Body of pancreas (tissue), 4 donors: Measurements from ENCODE around the gene SLC23A2. TPM values are rescaled to one million over a fixed set of nuclear protein-coding genes. Genes with fewer than 3 reads are reported as not detected.

ENCODE experiments used
- ATAC-seq: fragments of 150-250 bp; one replicate; pipeline ENCODE4 v1.9.1; 2016
- DNase-seq, 4 donors: peaks; one replicate each; pipeline ENCODE4 v3.0.0-alpha.2; 2019
- H3K27ac ChIP-seq, 4 donors: fragments of 200-600 bp; sonication (generic); 1 replicate in 3 of 4; 2 replicates in 1 of 4; pipeline versions ENCODE4 v1.5.1 to v1.6.1; 2016 to 2019; ENCODE audit warnings: mild to moderate bottlenecking in 1 of 4, mixed read lengths in 1 of 4, moderate library complexity in 1 of 4
- H3K27me3 ChIP-seq, 2 donors: fragments of 200-600 bp; sonication (generic); one replicate each; pipeline ENCODE4 v1.6.0; 2016; ENCODE audit warnings: mild to moderate bottlenecking in 1 of 2
- H3K36me3 ChIP-seq, 2 donors: fragments of 200-600 bp; sonication (generic); replicated peaks in 1 of 2; 2 replicates each; pipeline ENCODE4 v1.5.1; 2016; ENCODE audit warnings: low read depth in 2 of 2; ENCODE audit not compliant: insufficient read depth in 1 of 2
- H3K4me1 ChIP-seq: fragments of 200-600 bp; sonication (generic); one replicate; pipeline ENCODE4 v1.6.0; 2016
- H3K4me3 ChIP-seq, 2 donors: fragments of 200-600 bp; sonication (generic); 1 replicate in 1 of 2; 2 replicates in 1 of 2; pipeline ENCODE4 v1.5.1; 2016 to 2019
- H3K9me3 ChIP-seq, 3 donors: fragments of 200-600 bp; sonication (generic); 1 replicate in 2 of 3; 2 replicates in 1 of 3; pipeline ENCODE4 v1.5.1; 2016
- POLR2A ChIP-seq, 3 donors: fragments of 450-650 bp; IDR thresholded peaks; one replicate each; pipeline ENCODE4 v1.6.1; 2016; ENCODE audit warnings: antibody characterized with exemption in 3 of 3, mild to moderate bottlenecking in 2 of 3
- WGBS, 2 donors: methylation state at CpG; one replicate each; pipeline ENCODE4 v1.1.5; 2017; 5-methylcytosine and 5-hydroxymethylcytosine counted together
- intact Hi-C: fragments of 100-400 bp; cut with DNase I; formaldehyde crosslinking; loops from one replicate; pipeline ENCODE4 v1.15.1; 2023
- total RNA-seq, 2 donors: library from RNA; depleted of rRNA; stranded (reverse); fragments of >200 nt; gene quantifications; one replicate each; pipeline ENCODE4 v1.1.0, GENCODE V29; 2016
- TF ChIP-seq, protein P1 (sequence below), 7 experiments: fragments of 450-650 bp in 4 of 7; fragments of 200-600 bp in 3 of 7; sonication (generic) in 3 of 7; IDR thresholded peaks; one replicate each; pipeline ENCODE4 v1.5.1; 2016 to 2019; ENCODE audit warnings: antibody characterized with exemption in 7 of 7

The SLC23A2 gene
- total RNA-seq, 2 donors from 2014 or later = 12.2 TPM

DNA sequence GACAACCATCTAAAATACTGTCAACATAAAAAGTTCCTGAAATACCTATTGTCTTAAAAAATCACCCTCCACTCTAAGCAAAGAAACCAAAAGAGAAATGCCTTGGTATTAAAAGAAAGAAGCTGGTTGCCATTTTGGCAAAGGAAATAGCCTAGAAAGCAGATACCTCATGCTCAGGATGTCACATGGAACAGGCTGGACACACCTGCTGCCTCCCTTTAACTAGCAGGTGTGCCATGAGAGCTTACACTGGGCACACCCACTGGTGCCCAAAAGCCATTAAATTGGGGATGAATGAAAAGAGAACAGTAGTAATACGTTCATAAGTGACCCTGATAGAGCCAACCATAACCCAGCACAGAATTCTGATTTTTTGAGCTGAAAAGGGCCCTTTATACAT, 1.5 kb downstream of the SLC23A2 start:
- intact Hi-C loops = no loop called here
- DNase-seq = no peak
- WGBS, 2 donors = 50 to 53% methylated on average over 1 of the region's 1 CpG
- no peak for TF ChIP-seq POLR2A (IDR thresholded peaks at IDR 0.05)
- TF ChIP-seq, protein P1, sequence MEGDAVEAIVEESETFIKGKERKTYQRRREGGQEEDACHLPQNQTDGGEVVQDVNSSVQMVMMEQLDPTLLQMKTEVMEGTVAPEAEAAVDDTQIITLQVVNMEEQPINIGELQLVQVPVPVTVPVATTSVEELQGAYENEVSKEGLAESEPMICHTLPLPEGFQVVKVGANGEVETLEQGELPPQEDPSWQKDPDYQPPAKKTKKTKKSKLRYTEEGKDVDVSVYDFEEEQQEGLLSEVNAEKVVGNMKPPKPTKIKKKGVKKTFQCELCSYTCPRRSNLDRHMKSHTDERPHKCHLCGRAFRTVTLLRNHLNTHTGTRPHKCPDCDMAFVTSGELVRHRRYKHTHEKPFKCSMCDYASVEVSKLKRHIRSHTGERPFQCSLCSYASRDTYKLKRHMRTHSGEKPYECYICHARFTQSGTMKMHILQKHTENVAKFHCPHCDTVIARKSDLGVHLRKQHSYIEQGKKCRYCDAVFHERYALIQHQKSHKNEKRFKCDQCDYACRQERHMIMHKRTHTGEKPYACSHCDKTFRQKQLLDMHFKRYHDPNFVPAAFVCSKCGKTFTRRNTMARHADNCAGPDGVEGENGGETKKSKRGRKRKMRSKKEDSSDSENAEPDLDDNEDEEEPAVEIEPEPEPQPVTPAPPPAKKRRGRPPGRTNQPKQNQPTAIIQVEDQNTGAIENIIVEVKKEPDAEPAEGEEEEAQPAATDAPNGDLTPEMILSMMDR (IDR thresholded peaks at IDR 0.05) = no peak
- Histone ChIP-seq H3K4me3 (no peak overlapping the region), H3K36me3 (no peaks in the 10 kb centered on the region), H3K27me3 (no peaks in the 10 kb centered on the region), H3K9me3 (no peaks in the 10 kb centered on the region), H3K27ac (no peak overlapping the region), H3K4me1 (peaks cover 15% of the 10 kb centered on the region)
- no peak for ATAC-seq

- Histone ChIP-seq H3K4me3 (no peak overlapping the region), H3K36me3 (no peaks in the 10 kb centered on the region), H3K27ac (no peak overlapping the region), H3K4me1 (peaks cover 15% of the 10 kb centered on the region), H3K27me3 (no peaks in the 10 kb centered on the region), H3K9me3 (no peaks in the 10 kb centered on the region)
- intact Hi-C loops = no loop called here
- ATAC-seq (no peak), DNase-seq (no peak)
- no peak for TF ChIP-seq POLR2A (IDR thresholded peaks at IDR 0.05)
- TF ChIP-seq, protein P1 (IDR thresholded peaks at IDR 0.05) = no peak
- 72 to 86% methylated on average over 5 of the region's 5 CpGs for WGBS, 2 donors
These were observed 3.1 kb downstream of the SLC23A2 start for GRCh38 chr20:4998160-4998651.

GRCh38 chr20:4997222-4997621, 4.1 kb downstream of the SLC23A2 start:
- DNase-seq = no peak
- no peaks in the 10 kb centered on the region for H3K9me3 ChIP-seq
- TF ChIP-seq, protein P1 (IDR thresholded peaks at IDR 0.05) = no peak
- TF ChIP-seq POLR2A (IDR thresholded peaks at IDR 0.05) = no peak
- H3K27ac ChIP-seq = no peak overlapping the region
- no peaks in the 10 kb centered on the region for H3K27me3 ChIP-seq
- 100% methylated on average over 2 of the region's 2 CpGs for WGBS, 2 donors
- no peak for ATAC-seq
- intact Hi-C loops = no loop called here
- H3K36me3 ChIP-seq = no peaks in the 10 kb centered on the region
- H3K4me1 ChIP-seq = peaks cover 15% of the 10 kb centered on the region
- no peak overlapping the region for H3K4me3 ChIP-seq

DNA sequence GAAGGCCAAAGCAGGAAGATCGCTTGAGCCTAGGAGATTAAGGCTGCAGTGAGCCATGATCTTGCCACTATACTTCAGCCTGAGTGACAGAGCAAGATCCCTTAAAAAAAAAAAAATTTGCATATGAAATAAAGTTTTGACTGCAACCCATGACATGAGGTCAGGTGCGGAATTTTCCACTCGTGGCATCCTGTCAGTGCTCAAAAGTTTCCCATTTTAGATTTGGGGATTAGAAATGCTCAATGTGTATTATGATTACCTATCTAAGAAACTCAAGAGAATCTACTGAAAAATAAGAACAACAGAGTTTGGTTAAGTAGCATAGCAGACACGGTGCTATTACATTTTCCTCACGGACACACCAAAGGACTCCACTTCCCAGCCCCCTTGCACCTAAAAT, 11.7 kb downstream of the SLC23A2 start:
- H3K9me3 ChIP-seq = no peaks in the 10 kb centered on the region
- no peak overlapping the region for H3K27ac ChIP-seq
- WGBS, 2 donors = 70 to 89% methylated on average over 5 of the region's 5 CpGs
- H3K4me1 ChIP-seq = no peaks in the 10 kb centered on the region
- ATAC-seq (no peak), DNase-seq (no peak)
- TF ChIP-seq, protein P1 (IDR thresholded peaks at IDR 0.05) = no peak
- TF ChIP-seq POLR2A (IDR thresholded peaks at IDR 0.05) = no peak
- no peak overlapping the region for H3K4me3 ChIP-seq
- intact Hi-C loops = no loop called here
- H3K27me3 ChIP-seq = no peaks in the 10 kb centered on the region
- no peaks in the 10 kb centered on the region for H3K36me3 ChIP-seq

GRCh38 chr20:4987130-4987529, 14.2 kb downstream of the SLC23A2 start:
- no peaks in the 10 kb centered on the region for H3K27me3 ChIP-seq
- DNase-seq (no peak), ATAC-seq (no peak)
- no peaks in the 10 kb centered on the region for H3K9me3 ChIP-seq
- H3K27ac ChIP-seq = no peak overlapping the region
- H3K4me1 ChIP-seq = no peaks in the 10 kb centered on the region
- WGBS, 2 donors = 76 to 81% methylated on average over 6 of the region's 6 CpGs
- no peak overlapping the region for H3K4me3 ChIP-seq
- intact Hi-C loops = no loop called here
- TF ChIP-seq, protein P1 (IDR thresholded peaks at IDR 0.05) = no peak
- TF ChIP-seq POLR2A (IDR thresholded peaks at IDR 0.05) = no peak
- no peaks in the 10 kb centered on the region for H3K36me3 ChIP-seq
